K562 (cell line): ENCODE measurements around the gene ARV1. TPM values are rescaled to one million over a fixed set of nuclear protein-coding genes. Genes with fewer than 3 reads are reported as not detected.

Experiments
- DIDO1 ChIP-seq: fragments of 450-650 bp; IDR thresholded peaks from 2 replicates; pipeline ENCODE4 v1.6.1; 2016; ENCODE audit warnings: low read depth, missing biosample characterization, missing genetic modification characterization
- HDAC1 ChIP-seq, 2 experiments: fragments of 450-650 bp; IDR thresholded peaks; 2 replicates each; pipeline ENCODE4 v1.6.1; 2016 to 2017; ENCODE audit warnings: inconsistent platforms in 1 of 2, mild to moderate bottlenecking in 1 of 2, moderate library complexity in 1 of 2
- NFE2 ChIP-seq: IDR thresholded peaks from 2 replicates; pipeline ENCODE4 v1.6.1; 2014; ENCODE audit warnings: antibody characterized with exemption, low read depth
- SLC30A9 ChIP-seq: fragments of 250-450 bp; sonication (Bioruptor Pico); IDR thresholded peaks from 2 replicates; pipeline ENCODE4 v1.8.0; 2022; ENCODE audit warnings: mild to moderate bottlenecking, moderate library complexity
- TCFL5 ChIP-seq: fragments of 250-450 bp; sonication (Bioruptor Pico); conservative IDR thresholded peaks from 2 replicates; pipeline ENCODE4 v1.6.1; 2021; ENCODE audit warnings: mild to moderate bottlenecking, moderate library complexity, matching md5 sums
- UBTF ChIP-seq, 2 experiments: IDR thresholded peaks; 2 replicates each; pipeline ENCODE4 v1.6.1; 2012; ENCODE audit warnings: improper control_type of control experiment in 2 of 2, low read depth in 2 of 2, low read length in 2 of 2, borderline replicate concordance in 1 of 2
- ZNF561 ChIP-seq: fragments of 450-650 bp; formaldehyde crosslinking; conservative IDR thresholded peaks from 2 replicates; pipeline ENCODE4 v1.4.0; 2020; ENCODE audit warnings: mild to moderate bottlenecking, moderate library complexity
- polyA plus RNA-seq, 8 experiments: library from polyadenylated mRNA; depleted of rRNA in 4 of 8; stranded (reverse) in 5 of 8; unstranded in 3 of 8; fragments of >200 nt; fragmentation: Nextera tagmentation in 2 of 8; fragmentation: Illumina TruSeq in 1 of 8; extraction: Ambion mirVana in 2 of 8; extraction: Trizol in 1 of 8; gene quantifications; 2 replicates each; pipeline versions ENCODE4 v1.2.1 to v1.2.3, GENCODE V29; 2011 to 2014; ENCODE audit warnings: inconsistent platforms in 1 of 8, missing spikeins in 1 of 8
- total RNA-seq, 7 experiments: library from RNA; depleted of rRNA in 6 of 7; stranded (reverse); fragments of >200 nt in 6 of 7; fragmentation: Illumina TruSeq in 2 of 7; extraction: Trizol in 2 of 7; gene quantifications; 2 replicates each; pipeline versions ENCODE4 v1.2.1 to v1.2.3, GENCODE V29; 2011 to 2021; ENCODE audit warnings: low replicate concordance in 1 of 7
- TF ChIP-seq, protein P1 (sequence below): sonication (generic); formaldehyde crosslinking; IDR thresholded peaks from 2 replicates; pipeline ENCODE4 v1.8.0; 2022; ENCODE audit warnings: mild to moderate bottlenecking, low read depth, missing genetic modification reagents
- TF ChIP-seq, protein P2 (sequence below): fragments of 250-450 bp; sonication (Bioruptor Pico); IDR thresholded peaks from 2 replicates; pipeline ENCODE4 v1.4.0; 2020
- TF ChIP-seq, protein P3 (sequence below): fragments of 250-450 bp; sonication (Bioruptor Pico); IDR thresholded peaks from 2 replicates; pipeline ENCODE4 v1.4.0; 2020; ENCODE audit warnings: mild to moderate bottlenecking, moderate library complexity
- TF ChIP-seq, protein P4 (sequence below): sonication (generic); formaldehyde crosslinking; IDR thresholded peaks from 2 replicates; pipeline ENCODE4 v1.5.0; 2020; ENCODE audit warnings: missing genetic modification reagents

Gene ARV1
- total and polyA plus RNA-seq, 9 of the 15 experiments (the other 6 are each of a cell fraction or from before 2014, with no cell fraction given): 54.8 to 139 (median 74.0) TPM

GRCh38 chr1:230978491-230979388 lies at the start of gene ARV1, which contains the start of gene TTC13 (continued):
- TF ChIP-seq, protein P1, sequence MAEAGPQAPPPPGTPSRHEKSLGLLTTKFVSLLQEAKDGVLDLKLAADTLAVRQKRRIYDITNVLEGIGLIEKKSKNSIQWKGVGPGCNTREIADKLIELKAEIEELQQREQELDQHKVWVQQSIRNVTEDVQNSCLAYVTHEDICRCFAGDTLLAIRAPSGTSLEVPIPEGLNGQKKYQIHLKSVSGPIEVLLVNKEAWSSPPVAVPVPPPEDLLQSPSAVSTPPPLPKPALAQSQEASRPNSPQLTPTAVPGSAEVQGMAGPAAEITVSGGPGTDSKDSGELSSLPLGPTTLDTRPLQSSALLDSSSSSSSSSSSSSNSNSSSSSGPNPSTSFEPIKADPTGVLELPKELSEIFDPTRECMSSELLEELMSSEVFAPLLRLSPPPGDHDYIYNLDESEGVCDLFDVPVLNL: 0 out of 2 replicates have a peak, but pooled peaks have one; percentile 20
- TF ChIP-seq, protein P2, sequence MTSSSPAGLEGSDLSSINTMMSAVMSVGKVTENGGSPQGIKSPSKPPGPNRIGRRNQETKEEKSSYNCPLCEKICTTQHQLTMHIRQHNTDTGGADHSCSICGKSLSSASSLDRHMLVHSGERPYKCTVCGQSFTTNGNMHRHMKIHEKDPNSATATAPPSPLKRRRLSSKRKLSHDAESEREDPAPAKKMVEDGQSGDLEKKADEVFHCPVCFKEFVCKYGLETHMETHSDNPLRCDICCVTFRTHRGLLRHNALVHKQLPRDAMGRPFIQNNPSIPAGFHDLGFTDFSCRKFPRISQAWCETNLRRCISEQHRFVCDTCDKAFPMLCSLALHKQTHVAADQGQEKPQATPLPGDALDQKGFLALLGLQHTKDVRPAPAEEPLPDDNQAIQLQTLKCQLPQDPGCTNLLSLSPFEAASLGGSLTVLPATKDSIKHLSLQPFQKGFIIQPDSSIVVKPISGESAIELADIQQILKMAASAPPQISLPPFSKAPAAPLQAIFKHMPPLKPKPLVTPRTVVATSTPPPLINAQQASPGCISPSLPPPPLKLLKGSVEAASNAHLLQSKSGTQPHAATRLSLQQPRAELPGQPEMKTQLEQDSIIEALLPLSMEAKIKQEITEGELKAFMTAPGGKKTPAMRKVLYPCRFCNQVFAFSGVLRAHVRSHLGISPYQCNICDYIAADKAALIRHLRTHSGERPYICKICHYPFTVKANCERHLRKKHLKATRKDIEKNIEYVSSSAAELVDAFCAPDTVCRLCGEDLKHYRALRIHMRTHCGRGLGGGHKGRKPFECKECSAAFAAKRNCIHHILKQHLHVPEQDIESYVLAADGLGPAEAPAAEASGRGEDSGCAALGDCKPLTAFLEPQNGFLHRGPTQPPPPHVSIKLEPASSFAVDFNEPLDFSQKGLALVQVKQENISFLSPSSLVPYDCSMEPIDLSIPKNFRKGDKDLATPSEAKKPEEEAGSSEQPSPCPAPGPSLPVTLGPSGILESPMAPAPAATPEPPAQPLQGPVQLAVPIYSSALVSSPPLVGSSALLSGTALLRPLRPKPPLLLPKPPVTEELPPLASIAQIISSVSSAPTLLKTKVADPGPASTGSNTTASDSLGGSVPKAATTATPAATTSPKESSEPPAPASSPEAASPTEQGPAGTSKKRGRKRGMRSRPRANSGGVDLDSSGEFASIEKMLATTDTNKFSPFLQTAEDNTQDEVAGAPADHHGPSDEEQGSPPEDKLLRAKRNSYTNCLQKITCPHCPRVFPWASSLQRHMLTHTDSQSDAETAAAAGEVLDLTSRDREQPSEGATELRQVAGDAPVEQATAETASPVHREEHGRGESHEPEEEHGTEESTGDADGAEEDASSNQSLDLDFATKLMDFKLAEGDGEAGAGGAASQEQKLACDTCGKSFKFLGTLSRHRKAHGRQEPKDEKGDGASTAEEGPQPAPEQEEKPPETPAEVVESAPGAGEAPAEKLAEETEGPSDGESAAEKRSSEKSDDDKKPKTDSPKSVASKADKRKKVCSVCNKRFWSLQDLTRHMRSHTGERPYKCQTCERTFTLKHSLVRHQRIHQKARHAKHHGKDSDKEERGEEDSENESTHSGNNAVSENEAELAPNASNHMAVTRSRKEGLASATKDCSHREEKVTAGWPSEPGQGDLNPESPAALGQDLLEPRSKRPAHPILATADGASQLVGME (CRISPR knock-in tag): peak; percentile 33; the same call in 1 of the 2 replicates
- TF ChIP-seq, protein P3, sequence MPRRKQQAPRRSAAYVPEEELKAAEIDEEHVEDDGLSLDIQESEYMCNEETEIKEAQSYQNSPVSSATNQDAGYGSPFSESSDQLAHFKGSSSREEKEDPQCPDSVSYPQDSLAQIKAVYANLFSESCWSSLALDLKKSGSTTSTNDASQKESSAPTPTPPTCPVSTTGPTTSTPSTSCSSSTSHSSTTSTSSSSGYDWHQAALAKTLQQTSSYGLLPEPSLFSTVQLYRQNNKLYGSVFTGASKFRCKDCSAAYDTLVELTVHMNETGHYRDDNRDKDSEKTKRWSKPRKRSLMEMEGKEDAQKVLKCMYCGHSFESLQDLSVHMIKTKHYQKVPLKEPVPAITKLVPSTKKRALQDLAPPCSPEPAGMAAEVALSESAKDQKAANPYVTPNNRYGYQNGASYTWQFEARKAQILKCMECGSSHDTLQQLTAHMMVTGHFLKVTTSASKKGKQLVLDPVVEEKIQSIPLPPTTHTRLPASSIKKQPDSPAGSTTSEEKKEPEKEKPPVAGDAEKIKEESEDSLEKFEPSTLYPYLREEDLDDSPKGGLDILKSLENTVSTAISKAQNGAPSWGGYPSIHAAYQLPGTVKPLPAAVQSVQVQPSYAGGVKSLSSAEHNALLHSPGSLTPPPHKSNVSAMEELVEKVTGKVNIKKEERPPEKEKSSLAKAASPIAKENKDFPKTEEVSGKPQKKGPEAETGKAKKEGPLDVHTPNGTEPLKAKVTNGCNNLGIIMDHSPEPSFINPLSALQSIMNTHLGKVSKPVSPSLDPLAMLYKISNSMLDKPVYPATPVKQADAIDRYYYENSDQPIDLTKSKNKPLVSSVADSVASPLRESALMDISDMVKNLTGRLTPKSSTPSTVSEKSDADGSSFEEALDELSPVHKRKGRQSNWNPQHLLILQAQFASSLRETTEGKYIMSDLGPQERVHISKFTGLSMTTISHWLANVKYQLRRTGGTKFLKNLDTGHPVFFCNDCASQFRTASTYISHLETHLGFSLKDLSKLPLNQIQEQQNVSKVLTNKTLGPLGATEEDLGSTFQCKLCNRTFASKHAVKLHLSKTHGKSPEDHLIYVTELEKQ: no peak
- TF ChIP-seq HDAC1 (IDR thresholded peaks at IDR 0.05) (peak in 1 of 2 experiments; percentile 96; a peak in 2 of 4 replicates), DIDO1 (tag) (peak; percentile 91), TCFL5 (CRISPR knock-in tag) (no peak), SLC30A9 (CRISPR knock-in tag) (no peak), NFE2 (no peak), ZNF561 (CRISPR knock-in tag) (no peak), UBTF (IDR thresholded peaks at IDR 0.05; ENCODE audit: borderline replicate concordance in 1 of 2, low read depth in 2 of 2, low read length in 2 of 2) (peak; percentile 52 to 82)
- TF ChIP-seq, protein P4, sequence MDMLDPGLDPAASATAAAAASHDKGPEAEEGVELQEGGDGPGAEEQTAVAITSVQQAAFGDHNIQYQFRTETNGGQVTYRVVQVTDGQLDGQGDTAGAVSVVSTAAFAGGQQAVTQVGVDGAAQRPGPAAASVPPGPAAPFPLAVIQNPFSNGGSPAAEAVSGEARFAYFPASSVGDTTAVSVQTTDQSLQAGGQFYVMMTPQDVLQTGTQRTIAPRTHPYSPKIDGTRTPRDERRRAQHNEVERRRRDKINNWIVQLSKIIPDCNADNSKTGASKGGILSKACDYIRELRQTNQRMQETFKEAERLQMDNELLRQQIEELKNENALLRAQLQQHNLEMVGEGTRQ (CRISPR knock-in tag): 0 out of 2 replicates have a peak, but pooled peaks have one; percentile 28
